H9 (cell line): ENCODE results near the gene SNHG17. TPM values are rescaled to one million over a fixed set of nuclear protein-coding genes. Genes with fewer than 3 reads are reported as not detected.

Experiments used
- DNase-seq: peaks from one replicate; pipeline ENCODE4 v3.0.0-alpha.2; 2017
- H2AFZ ChIP-seq: one replicate; pipeline ENCODE4 v1.6.1; 2013; ENCODE audit warnings: mild to moderate bottlenecking, low read length, control low read depth, moderate library complexity
- H2AK5ac ChIP-seq: 2 replicates; pipeline ENCODE4 v1.6.1; 2013; ENCODE audit warnings: low read length, control low read depth, mixed read lengths; ENCODE audit not compliant: insufficient read length
- H2BK120ac ChIP-seq: one replicate; pipeline ENCODE4 v1.6.1; 2013; ENCODE audit warnings: low read depth, mild to moderate bottlenecking, low read length, control low read depth, inconsistent platforms; ENCODE audit not compliant: poor library complexity, severe bottlenecking
- H2BK12ac ChIP-seq: 2 replicates; pipeline ENCODE4 v1.6.1; 2013; ENCODE audit warnings: low read length, control low read depth, mixed read lengths, low read depth; ENCODE audit not compliant: insufficient read length
- H2BK15ac ChIP-seq: 2 replicates; pipeline ENCODE4 v1.6.1; 2013; ENCODE audit warnings: low read depth, low read length, control low read depth
- H2BK20ac ChIP-seq: one replicate; pipeline ENCODE4 v1.6.1; 2013; ENCODE audit warnings: low read depth, mild to moderate bottlenecking, low read length, control low read depth, inconsistent platforms; ENCODE audit not compliant: poor library complexity, severe bottlenecking
- H2BK5ac ChIP-seq: 2 replicates; pipeline ENCODE4 v1.6.1; 2013; ENCODE audit warnings: low read length, control low read depth, mixed read lengths; ENCODE audit not compliant: insufficient read length
- H3K14ac ChIP-seq: 2 replicates; pipeline ENCODE4 v1.6.1; 2013; ENCODE audit warnings: low read length, control low read depth; ENCODE audit not compliant: insufficient read depth
- H3K18ac ChIP-seq: 2 replicates; pipeline ENCODE4 v1.6.1; 2013; ENCODE audit warnings: low read depth, mild to moderate bottlenecking, mixed read lengths, low read length, control low read depth; ENCODE audit not compliant: insufficient read length
- H3K23ac ChIP-seq: 2 replicates; pipeline ENCODE4 v1.6.1; 2013; ENCODE audit warnings: low read length, control low read depth, mixed read lengths, low read depth; ENCODE audit not compliant: insufficient read length
- H3K23me2 ChIP-seq: 2 replicates; pipeline ENCODE4 v1.6.1; 2013; ENCODE audit warnings: low read depth, mild to moderate bottlenecking, mixed read lengths, low read length, control low read depth; ENCODE audit not compliant: insufficient read length, poor library complexity, severe bottlenecking
- H3K27ac ChIP-seq: 2 replicates; pipeline ENCODE4 v1.5.1; 2013; ENCODE audit warnings: low read length, control low read depth, mixed read lengths, low read depth; ENCODE audit not compliant: insufficient read length
- H3K27me3 ChIP-seq: 2 replicates; pipeline ENCODE4 v1.6.1; 2013; ENCODE audit warnings: low read length, control low read depth, inconsistent platforms; ENCODE audit not compliant: insufficient read depth
- H3K4ac ChIP-seq: 2 replicates; pipeline ENCODE4 v1.6.1; 2013; ENCODE audit warnings: low read depth, mild to moderate bottlenecking, control low read depth, inconsistent platforms, low read length, moderate library complexity
- H3K4me1 ChIP-seq: 2 replicates; pipeline ENCODE4 v1.6.1; 2013; ENCODE audit warnings: low read length, control low read depth, inconsistent platforms; ENCODE audit not compliant: insufficient read depth
- H3K4me2 ChIP-seq: 2 replicates; pipeline ENCODE4 v1.6.1; 2013; ENCODE audit warnings: low read length, control low read depth, mixed read lengths; ENCODE audit not compliant: insufficient read length, insufficient read depth
- H3K56ac ChIP-seq: 2 replicates; pipeline ENCODE4 v1.6.1; 2013; ENCODE audit warnings: low read depth, mild to moderate bottlenecking, mixed read lengths, low read length, control low read depth; ENCODE audit not compliant: insufficient read length
- H3K79me1 ChIP-seq: 2 replicates; pipeline ENCODE4 v1.6.1; 2013; ENCODE audit warnings: low read depth, mild to moderate bottlenecking, moderate library complexity, low read length, control low read depth, inconsistent platforms; ENCODE audit not compliant: insufficient read depth, poor library complexity, severe bottlenecking
- H3K79me2 ChIP-seq: 2 replicates; pipeline ENCODE4 v1.6.1; 2013; ENCODE audit warnings: low read length, control low read depth, inconsistent platforms; ENCODE audit not compliant: insufficient read depth
- H3K9ac ChIP-seq: 2 replicates; pipeline ENCODE4 v1.6.1; 2013; ENCODE audit warnings: low read length, control low read depth, mixed read lengths; ENCODE audit not compliant: insufficient read length; ENCODE audit errors: extremely low read depth
- H3K9me3 ChIP-seq: one replicate; pipeline ENCODE4 v1.6.1; 2013; ENCODE audit warnings: low read depth, low read length, inconsistent platforms; ENCODE audit not compliant: control insufficient read depth
- H3T11ph ChIP-seq: one replicate; pipeline ENCODE4 v1.6.1; 2013; ENCODE audit warnings: mild to moderate bottlenecking, low read length, control low read depth, inconsistent platforms
- H4K20me1 ChIP-seq: one replicate; pipeline ENCODE4 v1.6.1; 2013; ENCODE audit not compliant: control insufficient read depth, insufficient read length, insufficient read depth
- H4K5ac ChIP-seq: 2 replicates; pipeline ENCODE4 v1.6.1; 2013; ENCODE audit warnings: low read depth, mild to moderate bottlenecking, mixed read lengths, low read length, control low read depth; ENCODE audit not compliant: insufficient read length
- H4K8ac ChIP-seq: replicated peaks from 2 replicates; pipeline ENCODE4 v1.6.1; 2013; ENCODE audit warnings: low read length, control low read depth, mixed read lengths, low read depth; ENCODE audit not compliant: insufficient read length
- H4K91ac ChIP-seq: 2 replicates; pipeline ENCODE4 v1.6.1; 2013; ENCODE audit warnings: low read depth, mild to moderate bottlenecking, moderate library complexity, mixed read lengths, low read length, control low read depth; ENCODE audit not compliant: insufficient read length
- H3K27ac Mint-ChIP-seq, 3 experiments: 2 replicates in 2 of 3; 3 replicates in 1 of 3; pipeline ENCODE4 v1.8.0; 2020 to 2021; ENCODE audit warnings: mixed read lengths in 3 of 3, mild to moderate bottlenecking in 1 of 3, moderate library complexity in 1 of 3
- H3K27me3 Mint-ChIP-seq: 2 replicates; pipeline ENCODE4 v1.8.0; 2021; ENCODE audit warnings: low read depth, mild to moderate bottlenecking, moderate library complexity, mixed read lengths
- H3K36me3 Mint-ChIP-seq, 3 experiments: 2 replicates in 2 of 3; 3 replicates in 1 of 3; pipeline ENCODE4 v1.8.0; 2020 to 2021; ENCODE audit warnings: low read depth in 3 of 3, mixed read lengths in 3 of 3; ENCODE audit not compliant: insufficient read depth in 1 of 3
- H3K4me1 Mint-ChIP-seq, 2 experiments: 2 replicates each; pipeline ENCODE4 v1.8.0; 2020; ENCODE audit warnings: mixed read lengths in 2 of 2
- H3K4me3 Mint-ChIP-seq, 2 experiments: 2 replicates in 1 of 2; 3 replicates in 1 of 2; pipeline ENCODE4 v1.8.0; 2020 to 2021; ENCODE audit warnings: mild to moderate bottlenecking in 2 of 2, mixed read lengths in 2 of 2, moderate library complexity in 1 of 2
- H3K9me3 Mint-ChIP-seq, 2 experiments: 2 replicates in 1 of 2; 3 replicates in 1 of 2; pipeline ENCODE4 v1.8.0; 2020; ENCODE audit warnings: mild to moderate bottlenecking in 2 of 2, mixed read lengths in 2 of 2, moderate library complexity in 1 of 2
- CTCF ChIP-seq: fragments of 200-600 bp; sonication (generic); conservative IDR thresholded peaks from 3 replicates; pipeline ENCODE4 v1.8.0; 2021; ENCODE audit warnings: antibody characterized with exemption, mild to moderate bottlenecking
- WGBS: extraction: QIAGEN DNeasy Blood & Tissue Kit; methylation state at CpG from one replicate; pipeline ENCODE4 v1.1.7; 2013; ENCODE audit warnings: missing lambda C conversion rate, low lambda C conversion rate, mixed read lengths; ENCODE audit not compliant: insufficient read length; ENCODE audit errors: extremely low coverage; 5-methylcytosine and 5-hydroxymethylcytosine counted together
- total RNA-seq: library from RNA; stranded (reverse); gene quantifications from 2 replicates; pipeline ENCODE4 v1.2.1, GENCODE V29; 2021

The SNHG17 gene
- total RNA-seq, 1 experiment from 2014 or later: 70.1 TPM

DNA sequence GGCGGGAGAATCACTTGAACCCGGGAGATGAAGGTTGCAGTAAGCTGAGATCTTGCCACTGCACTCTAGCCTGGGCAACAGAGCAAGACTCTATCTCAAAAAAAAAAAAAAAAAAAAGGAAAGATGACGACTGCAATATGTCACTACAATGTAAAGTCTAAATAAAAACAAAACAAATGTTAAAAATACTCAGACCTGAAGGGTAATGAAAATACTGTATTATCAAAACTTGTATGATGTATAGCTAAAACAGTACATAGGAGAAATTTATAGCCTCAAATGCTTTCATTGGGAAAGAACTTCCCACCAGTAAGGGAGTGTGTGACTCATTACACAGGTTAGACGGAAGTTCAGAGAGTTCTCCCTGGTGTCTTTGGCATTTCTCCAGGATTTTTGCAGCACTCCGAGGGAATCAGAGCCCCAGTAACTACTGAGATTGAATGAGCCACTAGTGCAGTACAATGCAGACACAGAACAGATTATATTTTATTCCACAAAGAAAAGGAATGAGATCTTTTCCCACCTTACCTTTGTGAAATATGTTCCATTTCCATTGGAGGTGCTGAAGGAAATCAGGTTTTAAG, 25.0 kb upstream of the SNHG17 start:
- TF ChIP-seq CTCF: no peak
- no peak overlapping the region for H3K4me2 ChIP-seq
- no peak overlapping the region for H3K4me3 Mint-ChIP-seq
- no peak overlapping the region for H3K4ac ChIP-seq
- no peaks in the 10 kb centered on the region for H3K9me3 ChIP-seq
- no peak overlapping the region for H2AK5ac ChIP-seq
- H2BK15ac ChIP-seq: no peak overlapping the region
- no peak overlapping the region for H3K23ac ChIP-seq
- H3K56ac ChIP-seq: no peak overlapping the region
- no peak overlapping the region for H2BK20ac ChIP-seq
- no peak overlapping the region for H3K9ac ChIP-seq
- H2AFZ ChIP-seq: no peak overlapping the region
- no peak overlapping the region for H2BK120ac ChIP-seq
- H3K27ac ChIP-seq: no peak overlapping the region
- H4K91ac ChIP-seq: no peak overlapping the region
- H2BK5ac ChIP-seq: no peak overlapping the region
- no peak overlapping the region for H3K14ac ChIP-seq
- H3T11ph ChIP-seq: no peak overlapping the region
- no peaks in the 10 kb centered on the region for H4K20me1 ChIP-seq
- peaks cover 6% of the 10 kb centered on the region for H3K27me3 Mint-ChIP-seq
- no peaks in the 10 kb centered on the region; a peak in 1 of 7 replicates for H3K36me3 Mint-ChIP-seq
- H3K18ac ChIP-seq: no peak overlapping the region
- H3K27ac Mint-ChIP-seq: peak overlapping the region in 2 of 3 experiments; percentile 30 to 76; a peak in 1 of 7 replicates
- no peaks in the 10 kb centered on the region for H3K79me1 ChIP-seq
- no peak overlapping the region for H4K5ac ChIP-seq
- H3K9me3 Mint-ChIP-seq: peaks cover 8% of the 10 kb centered on the region in 2 experiments
- no peaks in the 10 kb centered on the region for H3K79me2 ChIP-seq
- DNase-seq: no peak
- no peaks in the 10 kb centered on the region for H3K27me3 ChIP-seq
- no peaks in the 10 kb centered on the region for H3K23me2 ChIP-seq
- H3K4me1 Mint-ChIP-seq: peaks cover 5 to 6% of the 10 kb centered on the region in 2 experiments
- H2BK12ac ChIP-seq: no peak overlapping the region
- H3K4me1 ChIP-seq: no peaks in the 10 kb centered on the region
- no CpG with 5 or more reads among the region's 5 CpGs for WGBS
- H4K8ac ChIP-seq: no peak overlapping the region
